H9 (cell line): Measurements from ENCODE around the gene FXYD3. TPM values are rescaled to one million over a fixed set of nuclear protein-coding genes. Genes with fewer than 3 reads are reported as not detected.

Experiments
- DNase-seq: peaks from one replicate; pipeline ENCODE4 v3.0.0-alpha.2; 2017
- H2AFZ ChIP-seq: one replicate; pipeline ENCODE4 v1.6.1; 2013; ENCODE audit warnings: mild to moderate bottlenecking, low read length, control low read depth, moderate library complexity
- H2AK5ac ChIP-seq: 2 replicates; pipeline ENCODE4 v1.6.1; 2013; ENCODE audit warnings: low read length, control low read depth, mixed read lengths; ENCODE audit not compliant: insufficient read length
- H2BK120ac ChIP-seq: one replicate; pipeline ENCODE4 v1.6.1; 2013; ENCODE audit warnings: low read depth, mild to moderate bottlenecking, low read length, control low read depth, inconsistent platforms; ENCODE audit not compliant: poor library complexity, severe bottlenecking
- H2BK12ac ChIP-seq: 2 replicates; pipeline ENCODE4 v1.6.1; 2013; ENCODE audit warnings: low read length, control low read depth, mixed read lengths, low read depth; ENCODE audit not compliant: insufficient read length
- H2BK15ac ChIP-seq: 2 replicates; pipeline ENCODE4 v1.6.1; 2013; ENCODE audit warnings: low read depth, low read length, control low read depth
- H2BK20ac ChIP-seq: one replicate; pipeline ENCODE4 v1.6.1; 2013; ENCODE audit warnings: low read depth, mild to moderate bottlenecking, low read length, control low read depth, inconsistent platforms; ENCODE audit not compliant: poor library complexity, severe bottlenecking
- H2BK5ac ChIP-seq: 2 replicates; pipeline ENCODE4 v1.6.1; 2013; ENCODE audit warnings: low read length, control low read depth, mixed read lengths; ENCODE audit not compliant: insufficient read length
- H3K14ac ChIP-seq: 2 replicates; pipeline ENCODE4 v1.6.1; 2013; ENCODE audit warnings: low read length, control low read depth; ENCODE audit not compliant: insufficient read depth
- H3K18ac ChIP-seq: 2 replicates; pipeline ENCODE4 v1.6.1; 2013; ENCODE audit warnings: low read depth, mild to moderate bottlenecking, mixed read lengths, low read length, control low read depth; ENCODE audit not compliant: insufficient read length
- H3K23ac ChIP-seq: 2 replicates; pipeline ENCODE4 v1.6.1; 2013; ENCODE audit warnings: low read length, control low read depth, mixed read lengths, low read depth; ENCODE audit not compliant: insufficient read length
- H3K23me2 ChIP-seq: 2 replicates; pipeline ENCODE4 v1.6.1; 2013; ENCODE audit warnings: low read depth, mild to moderate bottlenecking, mixed read lengths, low read length, control low read depth; ENCODE audit not compliant: insufficient read length, poor library complexity, severe bottlenecking
- H3K27ac ChIP-seq: 2 replicates; pipeline ENCODE4 v1.5.1; 2013; ENCODE audit warnings: low read length, control low read depth, mixed read lengths, low read depth; ENCODE audit not compliant: insufficient read length
- H3K27me3 ChIP-seq: 2 replicates; pipeline ENCODE4 v1.6.1; 2013; ENCODE audit warnings: low read length, control low read depth, inconsistent platforms; ENCODE audit not compliant: insufficient read depth
- H3K4ac ChIP-seq: 2 replicates; pipeline ENCODE4 v1.6.1; 2013; ENCODE audit warnings: low read depth, mild to moderate bottlenecking, control low read depth, inconsistent platforms, low read length, moderate library complexity
- H3K4me1 ChIP-seq: 2 replicates; pipeline ENCODE4 v1.6.1; 2013; ENCODE audit warnings: low read length, control low read depth, inconsistent platforms; ENCODE audit not compliant: insufficient read depth
- H3K4me2 ChIP-seq: 2 replicates; pipeline ENCODE4 v1.6.1; 2013; ENCODE audit warnings: low read length, control low read depth, mixed read lengths; ENCODE audit not compliant: insufficient read length, insufficient read depth
- H3K56ac ChIP-seq: 2 replicates; pipeline ENCODE4 v1.6.1; 2013; ENCODE audit warnings: low read depth, mild to moderate bottlenecking, mixed read lengths, low read length, control low read depth; ENCODE audit not compliant: insufficient read length
- H3K79me1 ChIP-seq: 2 replicates; pipeline ENCODE4 v1.6.1; 2013; ENCODE audit warnings: low read depth, mild to moderate bottlenecking, moderate library complexity, low read length, control low read depth, inconsistent platforms; ENCODE audit not compliant: insufficient read depth, poor library complexity, severe bottlenecking
- H3K79me2 ChIP-seq: 2 replicates; pipeline ENCODE4 v1.6.1; 2013; ENCODE audit warnings: low read length, control low read depth, inconsistent platforms; ENCODE audit not compliant: insufficient read depth
- H3K9ac ChIP-seq: 2 replicates; pipeline ENCODE4 v1.6.1; 2013; ENCODE audit warnings: low read length, control low read depth, mixed read lengths; ENCODE audit not compliant: insufficient read length; ENCODE audit errors: extremely low read depth
- H3K9me3 ChIP-seq: one replicate; pipeline ENCODE4 v1.6.1; 2013; ENCODE audit warnings: low read depth, low read length, inconsistent platforms; ENCODE audit not compliant: control insufficient read depth
- H3T11ph ChIP-seq: one replicate; pipeline ENCODE4 v1.6.1; 2013; ENCODE audit warnings: mild to moderate bottlenecking, low read length, control low read depth, inconsistent platforms
- H4K20me1 ChIP-seq: one replicate; pipeline ENCODE4 v1.6.1; 2013; ENCODE audit not compliant: control insufficient read depth, insufficient read length, insufficient read depth
- H4K5ac ChIP-seq: 2 replicates; pipeline ENCODE4 v1.6.1; 2013; ENCODE audit warnings: low read depth, mild to moderate bottlenecking, mixed read lengths, low read length, control low read depth; ENCODE audit not compliant: insufficient read length
- H4K8ac ChIP-seq: replicated peaks from 2 replicates; pipeline ENCODE4 v1.6.1; 2013; ENCODE audit warnings: low read length, control low read depth, mixed read lengths, low read depth; ENCODE audit not compliant: insufficient read length
- H4K91ac ChIP-seq: 2 replicates; pipeline ENCODE4 v1.6.1; 2013; ENCODE audit warnings: low read depth, mild to moderate bottlenecking, moderate library complexity, mixed read lengths, low read length, control low read depth; ENCODE audit not compliant: insufficient read length
- H3K27ac Mint-ChIP-seq, 3 experiments: 2 replicates in 2 of 3; 3 replicates in 1 of 3; pipeline ENCODE4 v1.8.0; 2020 to 2021; ENCODE audit warnings: mixed read lengths in 3 of 3, mild to moderate bottlenecking in 1 of 3, moderate library complexity in 1 of 3
- H3K27me3 Mint-ChIP-seq: 2 replicates; pipeline ENCODE4 v1.8.0; 2021; ENCODE audit warnings: low read depth, mild to moderate bottlenecking, moderate library complexity, mixed read lengths
- H3K36me3 Mint-ChIP-seq, 3 experiments: 2 replicates in 2 of 3; 3 replicates in 1 of 3; pipeline ENCODE4 v1.8.0; 2020 to 2021; ENCODE audit warnings: low read depth in 3 of 3, mixed read lengths in 3 of 3; ENCODE audit not compliant: insufficient read depth in 1 of 3
- H3K4me1 Mint-ChIP-seq, 2 experiments: 2 replicates each; pipeline ENCODE4 v1.8.0; 2020; ENCODE audit warnings: mixed read lengths in 2 of 2
- H3K4me3 Mint-ChIP-seq, 2 experiments: 2 replicates in 1 of 2; 3 replicates in 1 of 2; pipeline ENCODE4 v1.8.0; 2020 to 2021; ENCODE audit warnings: mild to moderate bottlenecking in 2 of 2, mixed read lengths in 2 of 2, moderate library complexity in 1 of 2
- H3K9me3 Mint-ChIP-seq, 2 experiments: 2 replicates in 1 of 2; 3 replicates in 1 of 2; pipeline ENCODE4 v1.8.0; 2020; ENCODE audit warnings: mild to moderate bottlenecking in 2 of 2, mixed read lengths in 2 of 2, moderate library complexity in 1 of 2
- WGBS: extraction: QIAGEN DNeasy Blood & Tissue Kit; methylation state at CpG from one replicate; pipeline ENCODE4 v1.1.7; 2013; ENCODE audit warnings: missing lambda C conversion rate, low lambda C conversion rate, mixed read lengths; ENCODE audit not compliant: insufficient read length; ENCODE audit errors: extremely low coverage; 5-methylcytosine and 5-hydroxymethylcytosine counted together
- total RNA-seq: library from RNA; stranded (reverse); gene quantifications from 2 replicates; pipeline ENCODE4 v1.2.1, GENCODE V29; 2021
- TF ChIP-seq, protein P1 (sequence below): fragments of 200-600 bp; sonication (generic); conservative IDR thresholded peaks from 3 replicates; pipeline ENCODE4 v1.8.0; 2021; ENCODE audit warnings: antibody characterized with exemption, mild to moderate bottlenecking

FXYD3 gene
- total RNA-seq, 1 experiment from 2014 or later, result 1.5 TPM

DNA sequence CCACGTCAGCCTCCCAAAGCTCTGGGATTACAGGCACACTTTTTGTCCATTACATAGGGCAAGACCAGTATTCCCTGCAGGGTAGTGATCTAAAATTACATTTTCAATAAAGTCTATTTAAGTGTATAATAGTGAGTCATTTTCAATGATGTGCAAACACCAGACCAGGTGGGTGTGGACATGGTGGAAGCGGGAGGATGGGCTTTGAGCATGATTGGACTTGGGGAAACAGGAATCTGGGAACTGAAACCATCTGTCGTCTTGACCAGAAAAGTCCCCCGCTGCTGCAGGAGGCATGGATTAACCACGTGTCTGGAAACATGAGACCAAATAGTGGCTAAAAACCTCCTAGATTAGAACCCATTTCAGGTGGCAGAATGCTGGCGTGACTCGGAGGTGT is 4.9 kb downstream of the FXYD3 start:
- no peak overlapping the region for H3K4ac ChIP-seq
- H3K14ac ChIP-seq, result no peak overlapping the region
- H3K56ac ChIP-seq, result no peak overlapping the region
- no peaks in the 10 kb centered on the region for H3K79me1 ChIP-seq
- H4K8ac ChIP-seq, result no peak overlapping the region
- H2BK12ac ChIP-seq, result no peak overlapping the region
- no peak overlapping the region for H3K18ac ChIP-seq
- H3K23me2 ChIP-seq, result no peaks in the 10 kb centered on the region
- no peak overlapping the region for H3K9ac ChIP-seq
- Mint-ChIP-seq H3K9me3 (no peaks in the 10 kb centered on the region), H3K4me3 (no peak overlapping the region), H3K36me3 (no peaks in the 10 kb centered on the region), H3K27me3 (peaks cover 10% of the 10 kb centered on the region), H3K4me1 (peaks cover 40 to 56% of the 10 kb centered on the region in 2 experiments), H3K27ac (no peak overlapping the region; a peak in 1 of 7 replicates)
- H2AFZ ChIP-seq, result no peak overlapping the region
- no peaks in the 10 kb centered on the region for H3K9me3 ChIP-seq
- H2BK5ac ChIP-seq, result no peak overlapping the region
- H2AK5ac ChIP-seq, result no peak overlapping the region
- H3K27ac ChIP-seq, result no peak overlapping the region
- H4K5ac ChIP-seq, result no peak overlapping the region
- no peak overlapping the region for H3K23ac ChIP-seq
- H3K4me2 ChIP-seq, result no peak overlapping the region
- no peak overlapping the region for H2BK120ac ChIP-seq
- no peak for DNase-seq
- H4K20me1 ChIP-seq, result no peaks in the 10 kb centered on the region
- H3K4me1 ChIP-seq, result no peaks in the 10 kb centered on the region; the same call in 1 of the 2 replicates
- H3K79me2 ChIP-seq, result no peaks in the 10 kb centered on the region
- H4K91ac ChIP-seq, result no peak overlapping the region
- WGBS, result no CpG with 5 or more reads among the region's 7 CpGs
- no peaks in the 10 kb centered on the region for H3K27me3 ChIP-seq
- TF ChIP-seq, protein P1, sequence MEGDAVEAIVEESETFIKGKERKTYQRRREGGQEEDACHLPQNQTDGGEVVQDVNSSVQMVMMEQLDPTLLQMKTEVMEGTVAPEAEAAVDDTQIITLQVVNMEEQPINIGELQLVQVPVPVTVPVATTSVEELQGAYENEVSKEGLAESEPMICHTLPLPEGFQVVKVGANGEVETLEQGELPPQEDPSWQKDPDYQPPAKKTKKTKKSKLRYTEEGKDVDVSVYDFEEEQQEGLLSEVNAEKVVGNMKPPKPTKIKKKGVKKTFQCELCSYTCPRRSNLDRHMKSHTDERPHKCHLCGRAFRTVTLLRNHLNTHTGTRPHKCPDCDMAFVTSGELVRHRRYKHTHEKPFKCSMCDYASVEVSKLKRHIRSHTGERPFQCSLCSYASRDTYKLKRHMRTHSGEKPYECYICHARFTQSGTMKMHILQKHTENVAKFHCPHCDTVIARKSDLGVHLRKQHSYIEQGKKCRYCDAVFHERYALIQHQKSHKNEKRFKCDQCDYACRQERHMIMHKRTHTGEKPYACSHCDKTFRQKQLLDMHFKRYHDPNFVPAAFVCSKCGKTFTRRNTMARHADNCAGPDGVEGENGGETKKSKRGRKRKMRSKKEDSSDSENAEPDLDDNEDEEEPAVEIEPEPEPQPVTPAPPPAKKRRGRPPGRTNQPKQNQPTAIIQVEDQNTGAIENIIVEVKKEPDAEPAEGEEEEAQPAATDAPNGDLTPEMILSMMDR, result no peak
- no peak overlapping the region for H2BK15ac ChIP-seq
- H3T11ph ChIP-seq, result no peak overlapping the region
- no peak overlapping the region for H2BK20ac ChIP-seq
